Esophagus squamous epithelium (tissue), 4 donors: Measurements from ENCODE around the gene DGUOK.

ENCODE experiments used
- POLR2A ChIP-seq, 4 donors: fragments of 450-650 bp; IDR thresholded peaks; one replicate each; pipeline ENCODE4 v1.6.1; 2017; ENCODE audit warnings: antibody characterized with exemption in 4 of 4, mild to moderate bottlenecking in 4 of 4, moderate library complexity in 3 of 4
- TF ChIP-seq, protein P1 (sequence below), 6 experiments: fragments of 450-650 bp in 4 of 6; fragments of 200-600 bp in 2 of 6; sonication (generic) in 2 of 6; IDR thresholded peaks; one replicate each; pipeline ENCODE4 v1.5.1; 2016 to 2019; ENCODE audit warnings: antibody characterized with exemption in 6 of 6, mild to moderate bottlenecking in 4 of 6, moderate library complexity in 4 of 6

DNA sequence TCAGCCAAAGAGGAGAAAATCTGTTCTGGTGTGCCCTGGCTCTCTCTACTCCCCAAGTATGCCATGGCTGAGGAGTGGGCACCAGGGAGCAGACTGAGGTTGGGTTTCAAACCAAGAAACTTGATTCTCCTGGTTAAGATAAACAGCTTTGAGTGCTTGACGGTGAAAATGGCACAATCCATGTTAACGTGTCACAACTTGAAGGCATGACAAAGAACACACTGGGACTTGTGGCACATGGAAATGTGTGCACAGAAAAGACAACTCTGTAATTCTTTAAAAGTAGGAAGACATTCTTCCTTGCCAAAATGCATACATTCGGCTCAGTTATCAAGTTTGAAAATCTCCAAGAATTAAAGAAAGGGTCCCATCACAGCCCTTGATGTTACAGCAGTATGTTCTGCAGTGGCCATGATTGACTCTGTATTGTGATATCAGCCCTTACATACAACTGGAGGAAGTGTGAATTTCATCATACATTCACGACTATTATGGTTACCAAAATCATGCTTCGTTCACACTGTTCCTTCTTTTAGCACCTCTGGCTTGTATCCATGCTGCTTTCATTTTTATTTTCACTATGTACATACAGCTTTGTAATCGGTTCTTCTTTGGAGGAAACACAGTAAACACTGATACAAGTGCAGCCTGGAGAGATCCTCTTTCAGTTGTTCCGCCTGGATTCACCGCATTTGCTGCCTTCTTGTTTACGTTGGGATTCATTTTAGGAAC lies 49.4 kb upstream of the DGUOK start:
- TF ChIP-seq, protein P1, sequence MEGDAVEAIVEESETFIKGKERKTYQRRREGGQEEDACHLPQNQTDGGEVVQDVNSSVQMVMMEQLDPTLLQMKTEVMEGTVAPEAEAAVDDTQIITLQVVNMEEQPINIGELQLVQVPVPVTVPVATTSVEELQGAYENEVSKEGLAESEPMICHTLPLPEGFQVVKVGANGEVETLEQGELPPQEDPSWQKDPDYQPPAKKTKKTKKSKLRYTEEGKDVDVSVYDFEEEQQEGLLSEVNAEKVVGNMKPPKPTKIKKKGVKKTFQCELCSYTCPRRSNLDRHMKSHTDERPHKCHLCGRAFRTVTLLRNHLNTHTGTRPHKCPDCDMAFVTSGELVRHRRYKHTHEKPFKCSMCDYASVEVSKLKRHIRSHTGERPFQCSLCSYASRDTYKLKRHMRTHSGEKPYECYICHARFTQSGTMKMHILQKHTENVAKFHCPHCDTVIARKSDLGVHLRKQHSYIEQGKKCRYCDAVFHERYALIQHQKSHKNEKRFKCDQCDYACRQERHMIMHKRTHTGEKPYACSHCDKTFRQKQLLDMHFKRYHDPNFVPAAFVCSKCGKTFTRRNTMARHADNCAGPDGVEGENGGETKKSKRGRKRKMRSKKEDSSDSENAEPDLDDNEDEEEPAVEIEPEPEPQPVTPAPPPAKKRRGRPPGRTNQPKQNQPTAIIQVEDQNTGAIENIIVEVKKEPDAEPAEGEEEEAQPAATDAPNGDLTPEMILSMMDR (IDR thresholded peaks at IDR 0.05), result no peak
- no peak for TF ChIP-seq POLR2A (IDR thresholded peaks at IDR 0.05)
